IMR-90 (cell line): Measurements from ENCODE around the gene ADAMTS8. TPM values are rescaled to one million over a fixed set of nuclear protein-coding genes. Genes with fewer than 3 reads are reported as not detected.

Experiments
- ATAC-seq: fragments of 200-7000 bp; cut with Tn5 transposase; 2 replicates; pipeline ENCODE4 v1.9.1; 2020; ENCODE audit warnings: low read depth, mild to moderate bottlenecking, moderate library complexity
- BruUV-seq: library from RNA; stranded (reverse); fragments of 400-500 nt; replicated peaks from 2 replicates; lab custom pipeline; 2021; lab: Mats Ljungman, UMichigan
- CTCF ChIA-PET: fragments of 300-600 bp; formaldehyde crosslinking; extraction: SDS; loops from one replicate; lab custom pipeline; 2021; ENCODE audit warnings: antibody characterized with exemption; lab: Yijun Ruan, JAX
- POLR2A ChIA-PET: fragments of 300-600 bp; sonication (Branson Sonifier 250); formaldehyde crosslinking; loops from one replicate; lab custom pipeline; 2022; ENCODE audit warnings: antibody characterized with exemption; ENCODE audit not compliant: unreplicated experiment; lab: Charles Lee
- DNase-seq: peaks from one replicate; pipeline ENCODE4 v3.0.0; 2013
- H2AFZ ChIP-seq: replicated peaks from 2 replicates; pipeline ENCODE3; 2013; ENCODE audit warnings: low read length, mild to moderate bottlenecking; ENCODE audit not compliant: poor library complexity
- H2AK5ac ChIP-seq: 2 replicates; pipeline ENCODE4 v1.6.1; 2013; ENCODE audit warnings: low read depth, low read length, inconsistent platforms
- H2AK9ac ChIP-seq: replicated peaks from 2 replicates; pipeline ENCODE3; 2013; ENCODE audit warnings: mild to moderate bottlenecking, low read depth, low read length, moderate library complexity; ENCODE audit not compliant: poor library complexity
- H2BK120ac ChIP-seq: 2 replicates; pipeline ENCODE4 v1.6.1; 2013; ENCODE audit warnings: low read depth, low read length, inconsistent platforms
- H2BK15ac ChIP-seq: 3 replicates; pipeline ENCODE4 v1.6.1; 2013; ENCODE audit warnings: low read depth, low read length, inconsistent platforms
- H2BK20ac ChIP-seq: 2 replicates; pipeline ENCODE4 v1.6.1; 2013; ENCODE audit warnings: low read depth, mild to moderate bottlenecking, inconsistent platforms, low read length, moderate library complexity
- H2BK5ac ChIP-seq: 2 replicates; pipeline ENCODE4 v1.6.1; 2013; ENCODE audit warnings: mild to moderate bottlenecking, low read depth, low read length, inconsistent platforms; ENCODE audit not compliant: poor library complexity, severe bottlenecking
- H3K14ac ChIP-seq: replicated peaks from 2 replicates; pipeline ENCODE4 v1.6.1; 2013; ENCODE audit warnings: low read depth, low read length, inconsistent platforms
- H3K18ac ChIP-seq: 2 replicates; pipeline ENCODE4 v1.6.1; 2013; ENCODE audit warnings: low read depth, low read length, control low read depth
- H3K23ac ChIP-seq: 2 replicates; pipeline ENCODE4 v1.6.1; 2013; ENCODE audit warnings: low read depth, low read length, inconsistent platforms
- H3K27ac ChIP-seq: 2 replicates; pipeline ENCODE4 v1.5.1; 2013; ENCODE audit warnings: mild to moderate bottlenecking, control low read depth, low read length; ENCODE audit not compliant: insufficient read depth
- H3K27me3 ChIP-seq: 2 replicates; pipeline ENCODE4 v1.6.1; 2013; ENCODE audit warnings: low read length; ENCODE audit not compliant: control insufficient read depth, insufficient read depth
- H3K36me3 ChIP-seq: 2 replicates; pipeline ENCODE4 v1.6.1; 2013; ENCODE audit warnings: low read length, mixed read lengths; ENCODE audit not compliant: control insufficient read depth, insufficient read depth
- H3K4ac ChIP-seq: 2 replicates; pipeline ENCODE4 v1.6.1; 2013; ENCODE audit warnings: low read depth, low read length, inconsistent platforms
- H3K4me1 ChIP-seq: 2 replicates; pipeline ENCODE4 v1.6.1; 2013; ENCODE audit warnings: low read length, mixed read lengths; ENCODE audit not compliant: control insufficient read depth, insufficient read depth
- H3K4me2 ChIP-seq: 2 replicates; pipeline ENCODE4 v1.6.1; 2013; ENCODE audit warnings: low read depth, mild to moderate bottlenecking, control low read depth, low read length, moderate library complexity
- H3K4me3 ChIP-seq: 2 replicates; pipeline ENCODE4 v1.5.1; 2013; ENCODE audit warnings: low read depth, mild to moderate bottlenecking, control low read depth, low read length, moderate library complexity; ENCODE audit not compliant: insufficient read depth
- H3K56ac ChIP-seq: 2 replicates; pipeline ENCODE4 v1.6.1; 2013; ENCODE audit warnings: low read length, inconsistent platforms; ENCODE audit not compliant: insufficient read depth; ENCODE audit errors: extremely low read depth
- H3K79me1 ChIP-seq, 2 experiments: 2 replicates each; pipeline ENCODE4 v1.6.1; 2013; ENCODE audit warnings: low read length in 2 of 2, inconsistent platforms in 1 of 2, low read depth in 1 of 2
- H3K9ac ChIP-seq: 2 replicates; pipeline ENCODE4 v1.6.1; 2013; ENCODE audit warnings: low read depth, low read length, control low read depth
- H3K9me1 ChIP-seq: 2 replicates; pipeline ENCODE4 v1.6.1; 2013; ENCODE audit warnings: low read length, inconsistent platforms; ENCODE audit not compliant: insufficient read depth
- H3K9me3 ChIP-seq: 2 replicates; pipeline ENCODE4 v1.6.1; 2013; ENCODE audit warnings: low read length; ENCODE audit not compliant: control insufficient read depth, insufficient read depth
- H4K20me1 ChIP-seq: 2 replicates; pipeline ENCODE4 v1.6.1; 2013; ENCODE audit warnings: low read length, inconsistent platforms; ENCODE audit not compliant: insufficient read depth
- H4K5ac ChIP-seq: 2 replicates; pipeline ENCODE4 v1.6.1; 2013; ENCODE audit warnings: mild to moderate bottlenecking, low read depth, low read length, control low read depth
- H4K8ac ChIP-seq, 2 experiments: 2 replicates each; pipeline ENCODE4 v1.6.1; 2013; ENCODE audit warnings: low read depth in 2 of 2, low read length in 2 of 2, control low read depth in 1 of 2, inconsistent platforms in 1 of 2
- H4K91ac ChIP-seq: 2 replicates; pipeline ENCODE4 v1.6.1; 2013; ENCODE audit warnings: low read depth, low read length, inconsistent platforms; ENCODE audit not compliant: insufficient read depth
- FOS ChIP-seq: fragments of 150-350 bp; IDR thresholded peaks from 2 replicates; pipeline ENCODE4 v1.6.1; 2016; ENCODE audit warnings: low read depth, low read length
- MXI1 ChIP-seq: IDR thresholded peaks from 2 replicates; pipeline ENCODE4 v1.6.1; 2012; ENCODE audit warnings: low read depth, mild to moderate bottlenecking, low read length, moderate library complexity, borderline replicate concordance
- NFE2L2 ChIP-seq: fragments of 150-350 bp; IDR thresholded peaks from 2 replicates; pipeline ENCODE4 v1.6.1; 2016; ENCODE audit warnings: low read depth, mild to moderate bottlenecking, low read length
- WGBS, 2 experiments: methylation state at CpG; one replicate each; pipeline versions ENCODE4 v1.1.5 to v1.1.7; 2013; ENCODE audit warnings: missing lambda C conversion rate in 2 of 2; ENCODE audit not compliant: insufficient read length in 1 of 2; ENCODE audit errors: extremely low coverage in 2 of 2; 5-methylcytosine and 5-hydroxymethylcytosine counted together
- dilution Hi-C: fragments of 300-500 bp; cut with HindIII; formaldehyde crosslinking; loops from one replicate; pipeline ENCODE4 v1.14.3; 2018; ENCODE audit warnings: low sequenced_read_pairs; ENCODE audit not compliant: unreplicated experiment
- in situ Hi-C: fragments of 300-500 bp; cut with MboI; formaldehyde crosslinking; loops from 3 replicates; pipeline ENCODE4 v1.14.3; 2019; ENCODE audit warnings: low sequenced_read_pairs, inconsistent platforms, mixed read lengths
- intact Hi-C: fragments of 100-400 bp; cut with micrococcal nuclease; formaldehyde crosslinking; loops from 2 replicates; pipeline ENCODE4 v1.10.0; 2022
- polyA plus RNA-seq, 3 experiments: library from polyadenylated mRNA; depleted of rRNA; stranded (reverse); fragments of >200 nt; gene quantifications; 2 replicates each; pipeline ENCODE4 v1.2.3, GENCODE V29; 2012; ENCODE audit warnings: low replicate concordance in 1 of 3
- total RNA-seq: library from RNA; depleted of rRNA; stranded (reverse); fragments of >200 nt; gene quantifications from 2 replicates; pipeline ENCODE4 v1.2.3, GENCODE V29; 2012

Gene ADAMTS8
- total and polyA plus RNA-seq, 2 of the 4 experiments (the other 2 are of a cell fraction): under 0.01 to 0.60 TPM

- H4K8ac ChIP-seq: peak overlapping the region in 1 of 2 experiments; percentile 20; a peak in 3 of 4 replicates
- H3K4me2 ChIP-seq: no peak overlapping the region
- H3K9me3 ChIP-seq: no peaks in the 10 kb centered on the region
- H2AK9ac ChIP-seq: peak overlapping the region; percentile 45
- peaks cover 14% of the 10 kb centered on the region for H3K9me1 ChIP-seq
- H3K4me1 ChIP-seq: peaks cover 15% of the 10 kb centered on the region
- no peaks in the 10 kb centered on the region for H3K79me1 ChIP-seq
- peaks cover 5% of the 10 kb centered on the region; the same call in 1 of the 2 replicates for H4K20me1 ChIP-seq
- no peaks in the 10 kb centered on the region for H3K27me3 ChIP-seq
- peak overlapping the region; percentile 10; the same call in 1 of the 2 replicates for H3K18ac ChIP-seq
- DNase-seq: peak; percentile 91
- peak overlapping the region; percentile 10 for H2BK5ac ChIP-seq
- H4K5ac ChIP-seq: no peak overlapping the region
- no peak overlapping the region for H3K4me3 ChIP-seq
- in situ Hi-C loops: loop anchor here (25.0 kb wide), 2 partner anchors 1479 to 1654 kb away; no protein-coding TSS in a partner anchor
- H3K23ac ChIP-seq: 0 out of 2 replicates have a peak overlapping the region, but pooled peaks have one; percentile 2
- BruUV-seq: no TSS peak
- peak; percentile 94 for TF ChIP-seq MXI1
- no peak for TF ChIP-seq NFE2L2
- TF ChIP-seq FOS: peak; percentile 36; the same call in 1 of the 2 replicates
- ATAC-seq: peak; percentile 7; the same call in 1 of the 2 replicates
- ChIA-PET POLR2A (interaction anchor here (0.6 kb wide), 1 partner anchor 14 kb away, joined by 3 read pairs; no protein-coding TSS in a partner anchor), CTCF (interaction anchor here (1.2 to 1.5 kb wide), 2 partner anchors 18 to 195 kb away, joined by 3 to 4 read pairs; no protein-coding TSS in a partner anchor)
- peak overlapping the region; percentile 49 for H2BK20ac ChIP-seq
- no peak overlapping the region for H3K27ac ChIP-seq
- H3K36me3 ChIP-seq: peaks cover 5% of the 10 kb centered on the region; the same call in 1 of the 2 replicates
- peak overlapping the region; percentile 83; the same call in 1 of the 2 replicates for H3K4ac ChIP-seq
- H2BK15ac ChIP-seq: peak overlapping the region; percentile 92; the same call in 1 of the 3 replicates
- 0% methylated on average over 4 of the region's 7 CpGs; no CpG with 5 or more reads in 1 of the 2 experiments for WGBS, 2 experiments
- H2AFZ ChIP-seq: no peak overlapping the region
- 0 out of 2 replicates have a peak overlapping the region, but pooled peaks have one; percentile 51 for H4K91ac ChIP-seq
- no peak overlapping the region for H3K56ac ChIP-seq
- peak overlapping the region; percentile 88 for H2AK5ac ChIP-seq
- H2BK120ac ChIP-seq: peak overlapping the region; percentile 7
- intact Hi-C loops: no loop called here
- dilution Hi-C loops: no loop called here
- H3K9ac ChIP-seq: no peak overlapping the region
- peak overlapping the region; percentile 55; the same call in 1 of the 2 replicates for H3K14ac ChIP-seq
These were observed 20.4 kb downstream of the ADAMTS8 start for GRCh38 chr11:130407978-130408377.
